Ishikawa (cell line): ENCODE measurements around the gene SLC28A1.
A peak's percentile ranks its signal among the peaks of the same experiment; 100 is the strongest.

Experiments
- CEBPB ChIP-seq: IDR thresholded peaks from 2 replicates; pipeline ENCODE4 v1.6.1; 2012
- CREB1 ChIP-seq: IDR thresholded peaks from 2 replicates; pipeline ENCODE4 v1.6.1; 2012; ENCODE audit warnings: low read depth
- EGR1 ChIP-seq: IDR thresholded peaks from 2 replicates; pipeline ENCODE4 v1.6.1; 2012
- EP300 ChIP-seq: IDR thresholded peaks from 2 replicates; pipeline ENCODE4 v1.6.1; 2012; ENCODE audit warnings: borderline replicate concordance
- FOXM1 ChIP-seq: IDR thresholded peaks from 2 replicates; pipeline ENCODE4 v1.6.1; 2012; ENCODE audit warnings: low read depth, borderline replicate concordance
- MAX ChIP-seq: IDR thresholded peaks from 2 replicates; pipeline ENCODE4 v1.6.1; 2012
- NFIC ChIP-seq: IDR thresholded peaks from 2 replicates; pipeline ENCODE4 v1.6.1; 2012
- RAD21 ChIP-seq: IDR thresholded peaks from 2 replicates; pipeline ENCODE4 v1.6.1; 2012; ENCODE audit warnings: low read depth
- REST ChIP-seq: IDR thresholded peaks from 2 replicates; pipeline ENCODE4 v1.6.1; 2012; ENCODE audit warnings: low read depth, mild to moderate bottlenecking
- TAF1 ChIP-seq: IDR thresholded peaks from 2 replicates; pipeline ENCODE4 v1.6.1; 2012; ENCODE audit warnings: low read depth, mild to moderate bottlenecking
- TCF12 ChIP-seq: IDR thresholded peaks from 2 replicates; pipeline ENCODE4 v1.6.1; 2012; ENCODE audit warnings: low read depth
- TEAD4 ChIP-seq: IDR thresholded peaks from 2 replicates; pipeline ENCODE4 v1.6.1; 2012
- USF1 ChIP-seq: IDR thresholded peaks from 2 replicates; pipeline ENCODE4 v1.6.1; 2012
- YY1 ChIP-seq: IDR thresholded peaks from 2 replicates; pipeline ENCODE4 v1.6.1; 2012; ENCODE audit warnings: low read depth
- ZBTB7A ChIP-seq: IDR thresholded peaks from 2 replicates; pipeline ENCODE4 v1.6.1; 2012; ENCODE audit warnings: low read depth

Gene SLC28A1

GRCh38 chr15:84914351-84914750 is 29.9 kb downstream of the SLC28A1 start:
- TF ChIP-seq REST = no peak
- no peak for TF ChIP-seq FOXM1
- no peak for TF ChIP-seq CEBPB
- no peak for TF ChIP-seq TAF1
- TF ChIP-seq MAX = no peak
- no peak for TF ChIP-seq USF1
- no peak for TF ChIP-seq RAD21
- TF ChIP-seq EP300 = no peak
- TF ChIP-seq TEAD4 = no peak
- TF ChIP-seq TCF12 = no peak
- TF ChIP-seq NFIC = no peak
- no peak for TF ChIP-seq CREB1
- TF ChIP-seq ZBTB7A = no peak
- TF ChIP-seq YY1 = no peak
- TF ChIP-seq EGR1 = no peak

- TF ChIP-seq YY1 (no peak), USF1 (peak; percentile 53), TAF1 (peak; percentile 37; the same call in 1 of the 2 replicates), MAX (no peak), EGR1 (no peak), TCF12 (peak; percentile 39; the same call in 1 of the 2 replicates), CEBPB (no peak), FOXM1 (no peak), CREB1 (no peak), NFIC (peak; percentile 31; the same call in 1 of the 2 replicates), REST (no peak), TEAD4 (peak; percentile 30; the same call in 1 of the 2 replicates), ZBTB7A (no peak), EP300 (peak; percentile 38; the same call in 1 of the 2 replicates), RAD21 (no peak)
These were observed 30.6 kb downstream of the SLC28A1 start for GRCh38 chr15:84914909-84915605.

GRCh38 chr15:84915606-84915958 is 31.1 kb downstream of the SLC28A1 start:
- TF ChIP-seq REST (no peak), TCF12 (no peak), YY1 (no peak), EP300 (no peak), TAF1 (no peak), ZBTB7A (no peak)

GRCh38 chr15:84917452-84917851 is 33.0 kb downstream of the SLC28A1 start:
- no peak for TF ChIP-seq REST
- no peak for TF ChIP-seq CEBPB
- TF ChIP-seq TEAD4 = no peak
- no peak for TF ChIP-seq RAD21
- no peak for TF ChIP-seq TCF12
- no peak for TF ChIP-seq EGR1
- no peak for TF ChIP-seq TAF1
- no peak for TF ChIP-seq EP300
- TF ChIP-seq ZBTB7A = no peak
- TF ChIP-seq NFIC = no peak
